WERI-Rb-1 (cell line): ENCODE results near the gene PILRA.
"Not testable (repeated sequence)": the region's sequence is repeated elsewhere in the genome, so short reads cannot be mapped to it uniquely, and the experiment has no call there.

Experiments used
- DNase-seq: peaks from one replicate; pipeline ENCODE4 v3.0.0-alpha.2; 2020
- H3K27ac ChIP-seq: fragments of 250-450 bp; sonication (Bioruptor Pico); 2 replicates; pipeline ENCODE4 v1.5.1; 2020; ENCODE audit warnings: mild to moderate bottlenecking, moderate library complexity
- H3K27me3 ChIP-seq: fragments of 250-450 bp; sonication (Bioruptor Pico); 2 replicates; pipeline ENCODE4 v1.5.1; 2021; ENCODE audit warnings: mild to moderate bottlenecking, low read depth, moderate library complexity; ENCODE audit not compliant: insufficient read depth, severe bottlenecking
- H3K36me3 ChIP-seq: fragments of 250-450 bp; sonication (Bioruptor Pico); 2 replicates; pipeline ENCODE4 v1.5.1; 2020; ENCODE audit warnings: mild to moderate bottlenecking, moderate library complexity
- H3K4me3 ChIP-seq: 2 replicates; pipeline ENCODE4 v1.5.1; 2011; ENCODE audit warnings: low read depth, mild to moderate bottlenecking, control low read depth, low read length
- H3K9me3 ChIP-seq: fragments of 250-450 bp; sonication (Bioruptor Pico); 2 replicates; pipeline ENCODE4 v1.5.1; 2021; ENCODE audit warnings: mild to moderate bottlenecking, moderate library complexity; ENCODE audit not compliant: severe bottlenecking
- CTCF ChIP-seq: IDR thresholded peaks from 2 replicates; pipeline ENCODE4 v1.5.1; 2011; ENCODE audit warnings: low read depth, mild to moderate bottlenecking, control low read depth, inconsistent platforms, low read length

The PILRA gene

DNA sequence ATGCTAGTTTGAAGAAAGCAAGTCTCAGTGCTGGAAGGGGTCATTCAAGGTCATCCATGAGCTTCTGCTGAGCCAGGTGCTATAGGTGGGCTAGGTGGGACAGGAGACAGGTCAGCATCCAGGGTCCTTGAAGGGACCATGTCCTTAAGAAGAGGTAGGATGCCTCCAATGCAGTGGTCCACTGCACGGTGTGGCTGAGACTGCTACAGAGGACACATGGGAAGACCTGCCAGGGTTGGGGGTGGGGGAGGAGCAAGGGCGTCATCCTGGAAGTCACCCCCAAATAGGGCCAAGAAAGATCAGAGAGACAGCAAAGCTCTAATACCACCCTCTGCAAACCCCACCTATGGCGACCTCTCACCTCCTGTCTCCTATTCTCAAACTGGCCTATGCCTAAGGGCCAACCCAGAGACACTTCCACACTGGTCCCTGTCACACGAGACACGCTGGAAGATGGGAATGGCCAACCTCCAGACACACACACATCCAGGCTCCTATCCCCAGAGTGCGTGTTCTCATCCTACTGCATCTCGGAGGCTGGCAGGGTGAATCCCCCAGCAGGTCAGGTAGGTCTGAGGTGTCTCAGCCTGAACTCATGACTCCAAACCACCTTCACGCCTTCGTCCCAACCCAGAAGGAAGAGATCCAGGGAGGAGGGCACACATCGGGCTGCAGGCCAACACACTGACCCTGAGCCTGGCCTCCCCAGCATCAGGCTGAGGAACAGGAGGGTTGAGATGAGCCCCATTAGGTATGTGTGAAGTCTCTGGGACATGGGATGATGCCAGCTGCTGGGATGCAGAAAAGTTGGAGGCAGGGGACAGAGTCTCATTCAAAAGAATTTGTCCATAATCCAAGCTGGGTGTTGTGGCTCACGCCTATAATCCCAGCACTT, 68.6 kb downstream of the PILRA start:
- no peaks in the 10 kb centered on the region for H3K36me3 ChIP-seq
- DNase-seq, result no peak
- H3K4me3 ChIP-seq, result no peak overlapping the region
- TF ChIP-seq CTCF, result no peak
- no peaks in the 10 kb centered on the region for H3K27me3 ChIP-seq
- no peaks in the 10 kb centered on the region for H3K9me3 ChIP-seq
- H3K27ac ChIP-seq, result no peak overlapping the region

DNA sequence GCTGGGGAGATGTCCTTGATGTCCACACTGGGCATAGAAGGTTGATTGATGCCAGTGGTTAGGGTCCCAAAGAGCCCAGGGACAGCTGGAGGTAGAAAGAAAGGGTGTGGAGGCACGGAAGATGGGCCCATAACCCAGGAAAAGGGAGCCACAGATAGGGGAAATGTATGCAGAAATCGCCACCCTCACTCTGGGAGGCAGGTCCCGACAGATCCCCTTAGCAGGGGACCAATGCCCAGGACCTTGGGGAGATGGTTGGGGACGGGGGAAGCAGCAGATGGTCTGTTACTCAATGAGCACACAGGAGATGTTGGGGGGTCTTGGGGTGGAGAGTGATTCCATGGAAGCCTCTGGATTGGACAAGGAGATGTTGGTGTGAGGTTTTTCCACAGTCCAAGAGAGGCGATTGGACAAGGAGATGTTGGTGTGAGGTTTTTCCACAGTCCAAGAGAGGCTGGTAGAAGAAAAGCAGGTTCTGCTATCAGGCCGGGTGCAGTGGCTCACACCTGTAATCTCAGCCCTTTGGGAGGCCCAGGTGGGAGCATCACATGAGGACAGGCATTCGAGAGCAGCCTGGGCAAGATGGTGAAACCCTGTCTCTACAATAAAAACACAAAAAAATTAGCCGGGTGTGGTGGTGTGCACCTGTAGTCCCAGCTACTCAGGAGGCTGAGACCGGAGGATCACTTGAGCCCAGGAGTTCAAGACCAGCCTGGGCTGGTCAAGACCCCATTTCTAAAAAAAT, 70.0 kb downstream of the PILRA start:
- H3K27me3 ChIP-seq, result no peaks in the 10 kb centered on the region
- no peaks in the 10 kb centered on the region for H3K36me3 ChIP-seq
- H3K9me3 ChIP-seq, result no peaks in the 10 kb centered on the region
- no peak overlapping the region for H3K27ac ChIP-seq
- TF ChIP-seq CTCF, result no peak
- no peak overlapping the region for H3K4me3 ChIP-seq
- no peak for DNase-seq

- no peak overlapping the region for H3K4me3 ChIP-seq
- H3K36me3 ChIP-seq, result no peaks in the 10 kb centered on the region
- no peak overlapping the region for H3K27ac ChIP-seq
- no peak for DNase-seq
- H3K9me3 ChIP-seq, result no peaks in the 10 kb centered on the region
- no peaks in the 10 kb centered on the region for H3K27me3 ChIP-seq
- no peak for TF ChIP-seq CTCF
Measured at GRCh38 chr7:100444311-100445278, 71.3 kb downstream of the PILRA start.

- TF ChIP-seq CTCF, result no peak
- Histone ChIP-seq H3K9me3 (no peaks in the 10 kb centered on the region), H3K36me3 (no peaks in the 10 kb centered on the region), H3K27me3 (no peaks in the 10 kb centered on the region), H3K27ac (no peak overlapping the region), H3K4me3 (no peak overlapping the region)
- no peak for DNase-seq
Measured at GRCh38 chr7:100446040-100446439, 72.8 kb downstream of the PILRA start.

- H3K27ac ChIP-seq, H3K27me3 ChIP-seq, H3K9me3 ChIP-seq, H3K4me3 ChIP-seq, H3K36me3 ChIP-seq, DNase-seq: not testable (repeated sequence)
Measured at GRCh38 chr7:100447363-100447762, 74.1 kb downstream of the PILRA start.
